C4-2B (cell line): Measurements from ENCODE around the gene TBC1D22B.

Experiments
- H3K27ac ChIP-seq: fragments of 450-650 bp; 2 replicates; pipeline ENCODE4 v1.5.1; 2017
- ZFX ChIP-seq: fragments of 450-650 bp; IDR thresholded peaks from 2 replicates; pipeline ENCODE4 v1.6.1; 2017
- TF ChIP-seq, protein P1 (sequence below): fragments of 450-650 bp; conservative IDR thresholded peaks from 2 replicates; pipeline ENCODE4 v1.5.1; 2017; ENCODE audit warnings: mild to moderate bottlenecking

The TBC1D22B gene

DNA sequence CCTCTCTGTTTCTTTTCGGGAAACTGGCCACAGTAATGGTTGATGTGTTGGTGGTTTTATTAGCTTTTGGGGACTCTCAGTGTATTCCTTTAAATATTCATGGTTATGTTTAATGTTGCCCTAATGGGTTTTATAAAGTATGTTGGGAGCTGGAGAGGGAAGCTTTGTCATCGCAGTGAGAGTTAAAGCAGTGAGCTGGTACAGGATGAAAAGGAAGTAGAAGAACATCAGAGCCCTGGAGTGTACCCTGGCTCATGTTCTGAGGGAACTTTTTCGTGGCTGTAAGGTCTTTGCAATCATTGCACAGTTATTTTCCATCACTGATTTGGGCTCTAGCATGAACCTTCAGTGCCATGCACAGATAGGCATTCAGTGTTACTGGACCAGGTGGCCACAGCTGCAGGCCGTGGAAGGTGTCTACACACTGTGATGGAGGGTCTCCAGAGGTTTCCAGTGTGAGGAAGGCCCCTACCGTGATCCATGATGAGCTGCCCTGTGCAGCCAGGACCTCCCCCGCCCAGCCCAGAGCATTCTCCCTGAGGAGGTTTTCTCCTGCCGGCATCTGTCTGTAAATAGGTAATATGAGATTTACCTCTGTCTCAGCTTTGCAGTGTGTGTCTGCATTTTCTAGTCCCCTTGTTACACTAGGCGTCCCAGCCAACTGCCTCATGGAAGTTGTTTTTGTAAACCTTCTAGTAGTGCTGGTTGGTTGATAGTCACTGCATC, 22.8 kb downstream of the TBC1D22B start:
- TF ChIP-seq ZFX = no peak
- TF ChIP-seq, protein P1, sequence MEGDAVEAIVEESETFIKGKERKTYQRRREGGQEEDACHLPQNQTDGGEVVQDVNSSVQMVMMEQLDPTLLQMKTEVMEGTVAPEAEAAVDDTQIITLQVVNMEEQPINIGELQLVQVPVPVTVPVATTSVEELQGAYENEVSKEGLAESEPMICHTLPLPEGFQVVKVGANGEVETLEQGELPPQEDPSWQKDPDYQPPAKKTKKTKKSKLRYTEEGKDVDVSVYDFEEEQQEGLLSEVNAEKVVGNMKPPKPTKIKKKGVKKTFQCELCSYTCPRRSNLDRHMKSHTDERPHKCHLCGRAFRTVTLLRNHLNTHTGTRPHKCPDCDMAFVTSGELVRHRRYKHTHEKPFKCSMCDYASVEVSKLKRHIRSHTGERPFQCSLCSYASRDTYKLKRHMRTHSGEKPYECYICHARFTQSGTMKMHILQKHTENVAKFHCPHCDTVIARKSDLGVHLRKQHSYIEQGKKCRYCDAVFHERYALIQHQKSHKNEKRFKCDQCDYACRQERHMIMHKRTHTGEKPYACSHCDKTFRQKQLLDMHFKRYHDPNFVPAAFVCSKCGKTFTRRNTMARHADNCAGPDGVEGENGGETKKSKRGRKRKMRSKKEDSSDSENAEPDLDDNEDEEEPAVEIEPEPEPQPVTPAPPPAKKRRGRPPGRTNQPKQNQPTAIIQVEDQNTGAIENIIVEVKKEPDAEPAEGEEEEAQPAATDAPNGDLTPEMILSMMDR = no peak
- H3K27ac ChIP-seq = no peak overlapping the region

DNA sequence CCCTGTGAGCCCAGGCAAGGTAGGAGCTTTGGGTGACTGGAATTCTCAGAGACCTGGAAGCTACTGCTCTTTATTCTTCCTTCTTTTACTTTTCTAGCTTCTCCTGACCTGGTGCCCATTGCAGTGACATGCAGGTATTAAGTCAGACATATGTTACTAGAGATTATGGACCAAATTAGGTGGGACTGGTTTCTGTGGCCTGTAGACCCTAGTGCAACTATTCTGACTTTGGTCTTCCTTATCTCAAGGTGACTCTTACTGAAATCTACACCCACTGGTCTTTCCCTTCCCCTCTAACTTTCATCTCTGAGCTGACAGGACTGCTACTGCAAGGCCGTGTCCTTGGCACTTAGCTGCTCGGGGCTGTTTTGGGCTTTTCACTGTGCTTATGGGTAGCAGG, 24.8 kb downstream of the TBC1D22B start:
- TF ChIP-seq ZFX = no peak
- TF ChIP-seq, protein P1 = no peak
- H3K27ac ChIP-seq = no peak overlapping the region

DNA sequence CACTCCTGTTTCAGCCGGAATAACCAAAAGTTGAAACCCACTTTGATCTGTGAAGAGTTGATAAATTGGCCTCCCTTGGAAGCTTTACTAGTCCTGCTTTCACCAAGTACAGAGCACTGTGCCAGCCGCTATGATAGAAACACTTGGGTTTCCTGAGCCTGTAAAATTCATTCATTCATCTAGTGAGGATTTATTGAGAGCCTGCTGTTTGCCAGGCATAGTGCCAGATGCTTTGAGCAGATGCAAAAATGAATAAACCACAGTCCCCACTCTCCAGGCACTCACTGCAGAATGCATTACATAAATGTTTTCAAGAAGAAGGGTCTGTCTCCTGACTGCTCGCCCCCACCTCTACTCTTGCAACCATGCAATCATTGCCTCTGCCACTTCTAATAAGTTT, 25.7 kb downstream of the TBC1D22B start:
- H3K27ac ChIP-seq = no peak overlapping the region
- no peak for TF ChIP-seq ZFX
- TF ChIP-seq, protein P1 = no peak

GRCh38 chr6:37283671-37284151, 26.1 kb downstream of the TBC1D22B start:
- no peak for TF ChIP-seq ZFX
- no peak overlapping the region for H3K27ac ChIP-seq

DNA sequence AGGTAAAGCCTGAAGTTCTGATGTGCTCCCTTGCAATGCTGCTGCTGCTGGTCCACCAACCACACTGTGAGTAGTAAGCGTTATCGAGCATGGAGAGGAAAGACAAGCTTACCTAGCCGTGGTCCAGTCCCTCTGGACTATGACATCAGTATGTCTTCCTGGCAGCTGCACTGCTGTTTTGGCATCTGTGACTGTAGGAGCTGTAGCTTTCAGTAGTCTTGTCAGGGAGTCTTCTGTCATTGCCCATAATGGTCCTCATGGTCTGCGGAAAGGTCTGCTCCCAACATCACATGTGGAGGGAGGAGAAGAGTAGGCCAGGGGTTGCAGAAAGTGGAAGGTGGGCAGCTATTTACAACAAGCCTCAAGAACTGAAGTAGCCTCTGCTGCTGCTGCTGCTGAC, 27.2 kb downstream of the TBC1D22B start:
- no peak for TF ChIP-seq ZFX
- TF ChIP-seq, protein P1 = no peak

GRCh38 chr6:37285861-37286311, 28.3 kb downstream of the TBC1D22B start:
- H3K27ac ChIP-seq = no peak overlapping the region
- TF ChIP-seq, protein P1 = no peak

More for the DNA sequence above, 27.2 kb downstream of the TBC1D22B start:
- no peak overlapping the region for H3K27ac ChIP-seq

DNA sequence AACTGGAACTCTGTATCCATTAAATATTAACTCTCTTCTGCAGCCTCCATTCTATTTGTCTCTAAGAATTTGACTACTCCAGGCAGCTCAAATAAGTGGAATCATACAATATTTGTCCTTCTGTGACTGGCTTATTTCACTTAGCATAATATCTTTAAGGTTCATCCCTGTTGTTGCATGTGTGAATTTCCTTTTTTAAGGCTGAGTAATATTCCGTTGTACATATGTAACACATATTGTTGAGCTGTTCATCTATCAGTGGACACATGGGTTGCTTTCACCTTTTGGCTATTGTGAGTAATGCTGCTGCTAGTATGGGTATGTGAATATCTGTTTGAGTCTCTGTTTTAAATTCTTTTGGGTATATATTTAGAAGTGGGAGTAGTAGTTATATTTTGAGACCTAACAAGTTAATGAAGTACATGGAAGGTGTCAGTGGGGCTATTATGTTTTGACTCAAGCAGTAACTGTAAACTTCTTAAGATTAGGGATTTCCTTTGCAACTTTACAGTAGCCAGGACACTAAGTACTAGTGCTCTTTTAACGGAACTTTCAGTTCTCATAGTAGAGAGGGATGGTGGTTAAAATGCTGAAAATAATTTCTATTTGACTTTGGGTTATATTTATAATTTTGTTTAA, 30.1 kb downstream of the TBC1D22B start:
- no peak for TF ChIP-seq ZFX
- TF ChIP-seq, protein P1 = no peak
- H3K27ac ChIP-seq = no peak overlapping the region
